Stimulated activated CD8-positive, alpha-beta memory T cell treated with anti-CD3 and anti-CD28 coated beads, Interleukin-12 subunit alpha, Interleukin-12 subunit beta, amount 100 ng/mL, for 24 hours (primary cell): ENCODE data around the gene SRMS.

Source experiments
- DNase-seq: peaks from one replicate; pipeline ENCODE4 v3.0.0-alpha.2; 2020; ENCODE audit errors: extremely low read depth

The SRMS gene

DNA sequence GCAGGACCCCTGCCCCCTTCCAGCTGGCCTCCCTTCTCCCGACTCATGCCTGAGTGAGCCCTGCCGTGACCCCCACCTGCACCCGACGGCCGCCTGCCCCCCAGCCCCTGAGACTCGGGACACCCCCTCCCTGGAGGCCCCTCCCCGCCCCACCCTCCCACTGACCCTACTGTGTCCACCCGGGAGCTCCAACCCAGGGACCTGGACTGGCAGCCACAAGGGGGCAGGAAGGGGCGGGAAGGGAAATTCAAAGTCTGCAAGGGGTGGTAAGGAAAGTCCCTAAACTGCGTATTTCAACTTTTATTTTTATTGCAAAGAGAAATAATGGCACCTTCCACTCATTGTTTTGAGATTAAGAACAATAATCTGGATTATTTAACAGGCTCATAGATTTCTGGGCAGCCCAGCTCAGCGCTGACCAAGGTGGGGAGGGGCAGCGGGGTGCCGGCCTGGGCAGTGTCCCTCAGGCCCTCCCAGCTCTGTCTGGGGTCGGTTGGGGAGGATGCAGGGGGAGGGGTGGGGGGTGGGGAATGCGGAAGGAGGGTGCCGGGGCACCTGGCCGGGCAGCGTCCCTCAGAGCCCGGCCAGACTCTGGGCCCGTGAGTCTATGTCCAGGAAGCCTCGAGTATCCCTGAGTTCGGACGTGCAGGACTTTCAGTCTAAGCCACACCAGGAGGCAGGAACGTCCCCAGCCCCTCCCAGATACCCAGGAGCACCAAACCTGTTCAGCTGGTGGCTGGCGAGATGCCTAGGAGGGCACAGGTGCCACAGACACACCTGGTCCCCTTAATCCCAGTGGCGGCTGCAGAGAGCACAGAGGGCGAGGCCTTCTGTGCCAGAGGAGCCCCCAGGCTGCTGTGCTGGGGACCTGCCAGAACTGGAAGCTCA, 9.1 kb downstream of the SRMS start:
- no peak for DNase-seq

DNA sequence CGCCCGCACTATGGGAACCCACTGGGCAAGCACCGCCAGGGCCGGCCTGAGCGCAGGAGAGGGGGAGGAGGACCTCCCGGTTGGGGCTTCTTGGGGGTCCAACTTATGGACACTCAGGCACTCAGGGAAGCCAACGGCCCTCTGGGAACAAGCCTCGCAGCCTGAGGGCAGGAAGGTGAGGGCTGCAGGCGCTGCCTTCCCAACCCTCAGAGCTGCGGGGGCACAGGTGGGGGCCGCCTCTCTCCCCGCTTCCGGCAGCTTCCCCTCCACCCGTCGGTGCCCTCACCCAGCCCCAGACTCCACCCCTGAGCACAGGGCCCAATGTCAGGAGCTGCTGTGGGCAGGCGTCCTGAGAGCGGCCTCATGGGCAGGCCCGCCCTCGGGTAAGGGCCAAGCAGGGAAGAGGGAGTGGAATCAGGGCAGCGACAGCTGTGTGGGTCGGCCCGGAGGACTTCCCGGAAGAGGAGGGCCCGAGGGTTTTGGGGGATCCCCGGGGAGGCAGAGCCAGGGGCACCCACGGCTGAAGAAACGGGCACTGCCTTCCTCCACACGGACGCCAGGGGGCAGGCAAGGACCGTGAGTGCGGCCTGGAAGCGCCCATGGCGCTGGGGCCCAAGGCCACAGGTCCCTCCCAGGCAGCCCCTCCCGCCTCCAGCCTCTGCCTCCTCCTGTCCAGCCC, 9.9 kb downstream of the SRMS start:
- DNase-seq: peak; percentile 87

DNA sequence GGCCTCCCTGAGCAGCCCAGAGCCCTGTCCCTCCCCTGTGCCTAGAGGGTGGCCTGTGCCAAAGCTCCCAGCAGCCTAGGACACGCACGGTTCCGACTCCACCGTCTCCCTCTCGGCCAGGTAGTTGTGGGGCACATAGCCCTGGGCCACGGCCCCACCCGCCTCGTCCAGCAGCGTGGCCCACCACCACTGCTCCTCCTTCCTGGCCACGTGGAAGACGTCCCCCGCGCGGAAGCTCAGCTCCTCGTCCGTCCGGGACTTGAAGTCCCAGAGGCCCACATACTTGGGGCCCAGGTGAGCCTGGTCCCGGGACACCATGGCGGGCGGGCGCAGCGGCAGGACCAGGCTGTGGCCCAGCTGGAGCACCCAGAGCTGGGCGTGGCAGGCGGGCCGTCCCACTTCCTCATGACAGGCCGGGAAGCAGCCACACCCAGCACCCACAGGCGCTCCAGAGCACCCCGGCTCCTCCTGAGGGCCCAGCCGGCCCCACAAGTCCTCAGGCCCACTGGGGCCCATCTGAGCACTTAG, 10.5 kb downstream of the SRMS start, which contains the start of gene PTK6:
PTK6 (minus strand) TSS at position 380 of the 528 bp plus-strand sequence; CDS start at position 318, 62 bp downstream.
- no peak for DNase-seq

DNA sequence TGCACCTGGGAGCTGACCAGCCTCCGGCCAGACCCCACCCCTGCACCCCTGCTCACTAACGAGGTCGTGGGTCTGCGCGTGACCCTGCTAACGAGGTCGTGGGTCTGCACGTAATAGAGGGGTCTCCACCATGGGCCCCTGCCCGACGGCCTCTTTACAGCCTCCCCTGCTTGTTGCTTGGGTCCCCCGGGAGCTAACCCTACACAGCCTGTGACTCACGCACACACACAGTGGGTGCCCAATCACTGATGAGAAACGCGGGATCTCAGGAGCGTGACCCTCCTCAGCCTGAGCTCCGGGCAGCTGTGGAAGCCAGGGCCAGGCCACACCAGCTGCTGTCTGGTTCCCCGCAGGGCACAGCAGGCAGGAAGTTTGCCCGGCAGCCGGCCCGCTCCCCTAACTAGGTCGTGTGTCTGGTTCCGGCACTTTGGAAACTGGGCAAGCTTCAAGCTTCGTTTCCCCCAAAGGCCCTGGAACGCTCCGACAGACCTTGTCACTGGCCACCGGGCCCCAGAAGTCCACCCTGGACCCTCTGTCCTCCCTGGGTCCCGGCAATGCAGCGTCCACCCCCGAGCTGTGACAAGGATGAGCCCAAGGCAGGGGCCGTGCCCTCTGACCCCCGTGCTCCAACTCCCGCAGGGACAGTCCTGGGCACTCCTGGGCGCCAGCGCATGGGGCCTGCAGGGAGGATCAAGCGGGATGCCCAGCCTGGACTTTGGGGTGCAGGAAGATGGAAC, 11.1 kb downstream of the SRMS start:
- no peak for DNase-seq

DNA sequence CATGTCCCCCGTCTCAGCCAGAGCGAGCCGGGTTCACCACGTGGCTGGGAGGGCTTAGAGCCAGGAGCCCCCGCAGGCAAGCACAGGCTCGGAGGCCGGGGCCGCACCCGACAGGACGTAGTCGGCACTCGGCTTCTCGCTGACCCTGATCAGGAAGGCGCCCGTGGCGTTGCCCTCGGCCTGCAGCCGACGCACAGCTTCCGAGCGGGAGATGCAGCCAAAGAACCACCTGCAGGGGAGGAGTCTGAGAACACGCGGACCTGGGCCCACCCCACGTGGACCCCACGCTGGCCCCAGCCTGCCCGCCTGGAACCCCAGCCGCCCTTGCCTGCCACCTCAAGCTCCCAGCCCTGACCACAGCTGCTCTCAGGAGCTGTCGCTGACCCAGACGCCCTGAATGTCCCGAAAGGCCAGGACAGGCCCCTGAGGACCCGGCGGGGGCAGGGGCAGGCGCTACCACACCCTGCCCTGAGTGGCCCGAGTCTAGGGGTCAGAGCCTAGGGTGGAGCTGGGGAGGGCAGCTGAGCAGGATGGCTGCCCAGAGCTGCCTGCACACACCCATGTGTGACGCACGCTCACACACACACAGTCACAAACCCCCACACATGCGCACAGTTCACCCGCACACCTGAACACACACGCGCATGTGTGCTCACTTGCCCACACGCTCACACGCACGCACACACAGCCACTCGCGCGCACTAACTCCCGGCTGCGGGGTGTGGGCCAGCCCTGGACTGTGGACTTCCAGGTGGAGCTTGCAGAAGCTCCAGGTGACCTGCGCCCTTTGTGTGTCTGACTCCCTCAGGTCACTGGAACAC, 12.5 kb downstream of the SRMS start:
- DNase-seq: no peak

DNA sequence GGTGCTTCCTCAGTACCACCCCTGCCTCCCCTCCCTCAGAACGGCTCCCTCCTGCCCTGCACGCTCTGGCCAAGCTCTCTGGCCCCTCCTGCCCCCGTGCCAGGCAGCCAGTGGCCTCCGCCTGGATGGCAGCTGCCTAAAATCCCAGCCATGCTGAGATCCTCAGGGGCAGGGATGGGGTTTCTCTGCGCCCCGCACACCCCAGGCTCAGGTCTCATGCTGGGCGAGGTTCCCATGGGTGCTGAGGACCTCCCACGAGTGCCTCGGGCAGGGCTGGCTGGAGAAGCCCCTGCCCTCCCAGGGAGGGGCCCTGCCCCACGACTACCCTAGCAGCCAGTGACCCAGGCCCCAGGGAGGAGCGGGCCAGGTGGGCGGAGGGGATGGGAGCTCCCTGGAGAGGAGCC, 13.1 kb downstream of the SRMS start:
- no peak for DNase-seq

DNA sequence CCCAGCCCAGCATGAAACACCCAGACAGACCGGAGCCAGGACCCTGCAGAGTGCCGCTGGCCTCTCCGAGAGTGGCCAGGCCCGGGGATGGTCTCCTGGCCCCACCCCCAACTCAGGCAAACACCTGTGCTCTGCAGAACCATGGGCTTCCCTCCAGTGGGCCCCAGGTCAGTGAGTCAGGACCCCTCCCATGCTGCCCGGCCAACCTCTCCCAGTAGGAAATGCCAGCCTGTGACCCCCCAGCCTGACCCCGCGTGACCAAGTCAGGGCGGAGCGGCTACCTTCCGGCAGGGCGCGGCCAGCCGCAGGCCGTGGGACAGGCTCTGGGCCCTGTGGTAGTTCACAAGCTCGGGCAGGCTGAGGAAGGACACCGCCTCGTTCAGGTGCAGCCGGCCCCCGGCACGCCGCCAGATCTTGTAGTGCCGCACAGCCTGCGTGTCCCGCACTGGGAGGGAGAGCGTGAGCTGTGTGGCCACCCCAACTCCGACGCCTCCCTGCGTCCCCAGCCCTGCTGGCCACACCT, 13.6 kb downstream of the SRMS start:
- no peak for DNase-seq

DNA sequence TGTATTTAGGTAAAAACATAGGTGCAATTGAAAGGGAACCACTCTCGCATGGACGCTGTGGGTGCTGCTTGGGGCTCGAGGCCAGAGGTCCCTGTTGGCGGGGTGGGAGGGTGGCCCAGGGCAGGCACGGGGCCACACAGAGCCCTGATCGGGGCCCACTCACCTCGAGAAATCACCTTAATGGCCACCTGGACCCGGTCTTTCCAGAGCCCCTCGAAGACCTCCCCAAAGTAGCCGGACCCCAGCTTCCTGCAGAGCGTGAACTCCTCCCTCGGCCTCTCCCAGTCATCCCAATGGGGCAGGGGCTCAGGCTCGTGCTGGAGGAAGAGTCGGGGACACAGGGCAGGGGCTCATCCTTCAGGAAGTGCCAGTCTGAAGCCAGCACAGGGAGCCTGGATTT, 14.2 kb downstream of the SRMS start:
- no peak for DNase-seq

DNA sequence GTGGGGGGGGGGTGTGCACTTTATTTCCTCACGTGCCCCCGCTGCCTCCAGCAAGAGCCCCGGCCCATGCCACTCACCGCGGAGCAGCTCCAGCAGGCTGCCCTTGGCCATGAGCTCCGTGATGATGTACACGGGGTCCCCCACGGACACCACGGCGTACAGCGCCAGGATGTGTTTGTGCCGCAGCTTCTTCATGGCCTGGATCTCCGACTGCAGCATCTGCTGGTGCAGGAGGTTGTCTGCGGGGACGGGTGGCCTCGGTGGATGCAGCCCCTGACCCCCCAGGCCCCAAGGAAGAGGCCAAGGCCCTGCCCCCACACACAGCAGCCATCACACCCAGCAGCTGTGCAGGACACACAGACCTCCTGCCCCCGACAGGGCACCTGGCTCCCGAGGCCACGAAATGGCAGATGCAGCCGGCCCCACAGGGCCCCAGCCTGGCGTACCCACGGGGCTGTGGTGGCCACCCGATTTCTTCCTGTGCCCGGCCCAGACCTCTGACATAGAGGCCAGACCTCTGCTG, 15.0 kb downstream of the SRMS start:
- no peak for DNase-seq

DNA sequence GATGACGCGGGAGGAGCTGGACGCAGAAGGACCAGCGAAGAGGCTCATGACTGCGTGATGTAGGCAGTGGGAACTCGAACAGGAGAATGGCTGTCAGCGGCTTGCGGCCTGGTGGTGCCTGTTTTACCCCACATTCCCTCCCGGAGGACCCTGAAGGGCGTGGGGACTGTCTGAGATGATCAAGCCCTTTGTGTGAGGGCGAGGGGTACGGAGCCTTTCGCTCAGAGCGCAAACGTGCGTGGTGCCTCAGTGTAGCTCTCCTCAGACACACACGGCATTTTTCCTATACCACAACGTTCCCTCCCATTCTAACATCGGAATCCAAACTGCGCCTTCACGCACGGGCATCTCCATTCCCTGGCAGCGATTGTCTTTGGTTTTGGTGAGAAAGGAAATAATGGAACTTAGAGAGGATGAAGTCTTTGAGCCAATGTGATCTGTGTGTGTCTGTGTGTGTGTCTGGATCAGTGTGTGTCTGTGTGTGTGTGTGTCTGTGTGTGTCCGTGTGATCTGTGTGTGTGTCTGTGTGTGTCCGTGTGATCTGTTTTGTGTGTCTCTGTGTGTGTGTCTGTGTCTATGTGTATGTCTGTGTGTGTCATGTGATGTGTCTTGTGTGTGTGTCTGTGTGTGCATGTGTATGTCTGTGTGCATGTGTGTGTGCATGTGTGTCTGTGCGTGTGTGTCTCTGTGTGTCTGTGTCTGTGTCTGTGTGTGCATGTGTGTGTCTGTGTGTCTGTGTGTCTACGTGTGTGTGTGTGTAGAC, 15.7 kb downstream of the SRMS start:
- no peak for DNase-seq

DNA sequence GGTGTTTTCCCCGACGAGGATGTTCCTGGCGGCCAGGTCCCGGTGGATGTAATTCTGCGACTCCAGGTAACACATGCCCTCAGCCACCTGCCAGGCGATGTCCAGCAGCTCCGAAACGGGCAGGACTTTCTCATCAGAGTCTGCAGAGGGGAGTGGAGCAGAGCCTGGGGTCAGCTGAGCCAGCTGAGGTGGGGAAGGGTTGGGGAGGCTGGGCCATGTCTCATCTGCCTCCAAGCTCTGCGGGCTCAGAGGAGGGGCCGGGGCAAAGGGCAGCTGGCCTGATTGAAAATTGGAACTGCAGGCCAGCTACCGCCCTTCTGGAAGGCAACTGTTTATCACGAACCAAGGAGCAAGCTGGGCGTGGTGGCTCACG, 16.8 kb downstream of the SRMS start:
- DNase-seq: no peak

DNA sequence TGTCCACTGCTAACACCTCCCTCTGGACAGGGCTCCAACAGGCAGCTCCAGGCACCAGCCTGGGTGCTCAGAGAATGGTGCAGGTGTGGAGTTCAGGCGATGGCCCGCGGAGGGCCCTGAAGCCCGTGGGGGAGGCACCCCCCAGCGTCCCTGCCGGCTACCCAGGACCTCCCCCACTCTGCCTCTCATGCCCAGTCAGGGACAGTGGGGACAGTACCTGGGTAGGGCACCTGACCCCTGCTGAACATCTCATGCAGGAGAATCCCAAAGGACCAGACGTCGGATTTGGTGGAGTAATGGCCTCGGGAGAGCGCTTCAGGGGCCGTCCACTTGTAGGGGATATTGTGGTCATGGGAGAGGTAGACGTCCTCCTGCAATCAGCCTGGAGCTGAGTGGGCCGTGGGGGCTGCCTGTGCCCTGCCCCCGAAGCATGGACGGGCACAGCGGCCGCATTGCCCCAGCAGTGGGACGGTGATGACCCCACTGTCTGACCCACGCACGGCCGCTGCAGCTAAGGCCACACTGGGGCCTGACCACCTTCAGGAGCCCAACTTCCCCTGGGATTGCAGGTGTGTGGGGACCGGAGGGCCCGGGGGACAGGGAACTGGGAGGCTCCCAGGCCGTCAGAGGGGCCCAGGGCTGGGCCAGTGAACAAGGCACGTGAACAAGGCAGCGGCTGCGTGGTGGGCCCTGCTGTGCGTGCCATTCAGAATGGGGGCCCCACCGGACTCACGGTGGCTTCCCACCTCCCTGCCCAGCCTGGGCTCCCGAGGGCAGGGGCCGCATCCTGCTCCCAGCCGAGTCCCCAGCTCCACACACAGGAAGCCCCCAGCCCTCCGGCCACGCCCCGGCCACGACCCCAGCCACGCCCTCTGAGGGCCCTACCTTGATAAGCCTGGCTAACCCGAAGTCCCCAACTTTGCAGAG, 17.4 kb downstream of the SRMS start:
- no peak for DNase-seq

DNA sequence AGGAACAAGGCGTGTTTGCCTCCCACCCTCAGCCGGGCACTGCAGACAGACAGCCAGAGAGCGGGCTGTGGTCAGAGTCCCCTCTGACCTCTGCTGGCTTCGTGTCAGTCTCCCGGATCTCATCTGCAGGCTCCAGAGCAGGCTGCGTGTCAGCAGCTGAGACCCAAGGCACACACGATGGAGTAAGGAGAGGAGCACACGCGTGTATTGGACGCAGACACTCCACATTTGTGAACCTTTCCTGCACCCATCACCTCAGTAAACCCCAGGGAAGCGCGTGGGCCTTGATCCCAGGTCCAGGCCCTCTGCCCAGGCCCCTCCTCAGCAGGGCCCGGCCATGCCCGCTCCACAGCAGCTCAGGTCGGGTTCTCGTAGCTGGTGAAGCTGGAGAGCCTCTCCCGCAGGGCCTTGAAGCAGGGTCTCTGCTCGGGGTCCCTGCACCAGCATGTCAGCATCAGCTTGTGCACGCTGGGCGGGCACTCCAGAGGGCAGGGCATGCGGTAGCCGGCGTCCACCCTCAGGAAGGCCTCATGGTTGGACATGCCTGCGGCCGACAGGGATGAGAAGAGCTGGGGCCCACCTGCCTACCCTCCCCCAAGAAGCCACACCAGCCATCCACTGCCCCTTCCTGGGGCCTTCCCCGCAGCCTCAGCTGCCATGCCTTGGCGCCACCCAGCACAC, 18.2 kb downstream of the SRMS start:
- no peak for DNase-seq

DNA sequence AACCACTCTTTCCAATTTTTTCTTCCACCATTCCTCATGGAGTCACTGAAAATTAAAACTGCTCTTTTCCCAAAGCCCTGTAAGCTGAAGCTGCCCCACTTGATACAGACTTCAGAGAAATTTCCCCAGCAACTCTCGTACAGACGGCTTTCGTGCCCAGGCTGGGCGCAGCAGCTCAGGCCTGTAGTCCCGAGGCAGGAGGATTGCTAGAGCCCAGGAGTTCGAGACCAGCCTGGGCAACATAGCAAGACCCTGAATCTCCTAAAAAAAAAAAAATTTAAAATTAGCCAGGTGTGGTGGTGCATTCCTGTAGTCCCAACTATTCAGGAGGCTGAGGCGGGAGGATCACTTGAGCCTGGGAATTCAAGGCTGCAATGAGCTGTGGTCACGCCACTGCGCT, 20.4 kb downstream of the SRMS start:
- DNase-seq: no peak

DNA sequence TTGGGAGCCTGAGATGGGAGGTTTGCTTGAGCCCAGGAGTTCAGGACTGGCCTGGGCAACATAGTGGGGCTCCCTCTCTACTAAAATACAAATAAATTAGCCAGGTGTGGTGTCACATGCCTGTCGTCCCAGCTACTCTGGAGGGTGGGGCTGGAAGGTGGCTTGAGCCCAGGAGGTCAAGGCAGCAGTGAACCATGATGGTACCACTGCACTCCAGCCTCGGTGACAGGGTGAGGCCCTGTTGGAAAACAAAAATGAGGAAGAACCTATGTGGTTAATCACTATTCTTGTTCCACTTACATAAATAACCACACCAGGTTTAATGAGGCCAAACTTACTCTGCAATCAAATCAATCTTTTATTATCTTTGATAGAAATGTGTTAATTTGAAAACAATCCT, 21.6 kb downstream of the SRMS start:
- DNase-seq: no peak

DNA sequence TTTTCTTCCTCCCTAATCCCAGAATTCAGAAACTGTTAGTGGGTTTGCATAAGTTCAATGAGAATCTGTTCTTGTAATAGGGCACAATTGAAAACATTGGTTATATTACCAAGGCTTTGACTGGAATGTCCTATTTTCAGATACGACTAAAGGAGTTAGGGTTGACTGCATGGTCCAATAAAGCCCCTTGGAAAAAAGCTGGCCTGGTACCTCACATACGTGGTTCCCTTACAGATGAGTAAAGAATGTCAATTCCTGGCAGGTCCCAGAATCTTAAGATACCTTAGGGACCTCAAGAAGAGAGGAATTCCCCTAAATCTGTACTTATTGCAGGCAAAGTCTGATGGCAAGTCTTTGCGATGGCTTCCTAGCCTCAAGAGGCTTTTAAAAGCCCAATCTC, 22.4 kb downstream of the SRMS start:
- DNase-seq: no peak

DNA sequence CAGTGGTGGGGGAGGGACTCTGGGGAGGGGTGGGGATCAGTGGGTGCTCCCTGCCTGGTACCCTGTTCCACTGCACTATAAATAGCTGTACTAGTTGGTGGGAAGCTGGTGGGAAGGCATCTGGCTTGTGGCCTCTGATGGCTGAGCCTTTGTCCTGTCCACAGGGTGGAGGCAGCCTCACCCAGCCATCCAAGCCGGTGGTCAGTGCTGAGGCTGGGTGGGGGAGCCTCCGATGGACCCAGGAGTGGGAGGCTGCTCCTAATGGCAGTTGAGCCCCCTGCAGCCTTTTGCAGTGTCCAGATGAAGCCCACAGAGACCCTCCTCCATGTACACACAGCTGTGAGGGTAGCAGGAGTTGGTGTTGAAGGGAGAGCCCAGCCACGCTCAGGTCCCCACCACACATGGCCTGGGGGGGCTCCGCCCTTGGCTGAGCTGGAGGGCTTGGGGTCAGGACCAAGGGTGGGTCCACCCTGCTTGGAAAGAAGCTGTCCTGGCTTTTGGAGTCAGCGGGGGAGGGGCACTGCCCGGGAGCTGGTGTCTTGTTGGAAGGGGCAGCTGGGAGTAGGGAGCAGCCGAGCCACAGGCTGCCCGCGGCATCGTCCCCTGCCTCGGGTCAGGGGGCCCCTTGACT, 24.5 kb downstream of the SRMS start:
- DNase-seq: no peak
